Measurements from ENCODE around the gene ORM1.
"Not testable (repeated sequence)": the region's sequence is repeated elsewhere in the genome, so short reads cannot be mapped to it uniquely, and the experiment has no call there.

ORM1 gene

GRCh38 chr9:114325684-114326254 lies 2.9 kb downstream of the ORM1 start:
- not testable (repeated sequence) for DNase-seq (ENCODE audit: low read depth in 2 of 2)

GRCh38 chr9:114327749-114328148 lies 4.9 kb downstream of the ORM1 start:
- DNase-seq (ENCODE audit: low read depth in 2 of 2) = no peak

- not testable (repeated sequence) for DNase-seq (ENCODE audit: low read depth in 2 of 2)
These were observed 5.5 kb downstream of the ORM1 start for GRCh38 chr9:114328357-114328820.

- not testable (repeated sequence) for DNase-seq (ENCODE audit: low read depth in 2 of 2)
These were observed 6.2 kb downstream of the ORM1 start for GRCh38 chr9:114328937-114329624.

GRCh38 chr9:114329625-114330022 lies 6.7 kb downstream of the ORM1 start, which contains the start of gene ORM2:
ORM2 (plus strand) TSS chr9:114329869; CDS start chr9:114329905, 36 bp downstream.
- DNase-seq (ENCODE audit: low read depth in 2 of 2) = not testable (repeated sequence)

GRCh38 chr9:114330636-114331035 lies 7.7 kb downstream of the ORM1 start:
- no peak for DNase-seq (ENCODE audit: low read depth in 2 of 2)

- DNase-seq (ENCODE audit: low read depth in 2 of 2) = not testable (repeated sequence)
These were observed 8.6 kb downstream of the ORM1 start for GRCh38 chr9:114331229-114332195.

- not testable (repeated sequence) for DNase-seq (ENCODE audit: low read depth in 2 of 2)
These were observed 9.7 kb downstream of the ORM1 start for GRCh38 chr9:114332474-114333040.

GRCh38 chr9:114333718-114334117 lies 10.8 kb downstream of the ORM1 start:
- not testable (repeated sequence) for DNase-seq (ENCODE audit: low read depth in 2 of 2)

- DNase-seq (ENCODE audit: low read depth in 2 of 2) = no peak
These were observed 11.6 kb downstream of the ORM1 start for GRCh38 chr9:114334490-114334889.

GRCh38 chr9:114335745-114336144 lies 12.8 kb downstream of the ORM1 start:
- no peak for DNase-seq (ENCODE audit: low read depth in 2 of 2)

GRCh38 chr9:114336157-114336556 lies 13.3 kb downstream of the ORM1 start:
- DNase-seq (ENCODE audit: low read depth in 2 of 2) = no peak

- DNase-seq (ENCODE audit: low read depth in 2 of 2) = no peak
These were observed 13.9 kb downstream of the ORM1 start for GRCh38 chr9:114336699-114337395.

- DNase-seq (ENCODE audit: low read depth in 2 of 2) = no peak
These were observed 15.3 kb downstream of the ORM1 start for GRCh38 chr9:114338187-114338586.

GRCh38 chr9:114339130-114339908 lies 16.4 kb downstream of the ORM1 start:
- peak; percentile 10 to 28 for DNase-seq (ENCODE audit: low read depth in 2 of 2)

GRCh38 chr9:114341152-114341830 lies 18.4 kb downstream of the ORM1 start:
- DNase-seq (ENCODE audit: low read depth in 2 of 2) = no peak

GRCh38 chr9:114341991-114342390 lies 19.1 kb downstream of the ORM1 start:
- DNase-seq (ENCODE audit: low read depth in 2 of 2) = no peak

GRCh38 chr9:114342755-114343440 lies 20.0 kb downstream of the ORM1 start:
- no peak for DNase-seq (ENCODE audit: low read depth in 2 of 2)

Measured in activated CD8-positive, alpha-beta memory T cell treated with anti-CD3 and anti-CD28 coated beads for 4 hours (primary cell).